GM12892 (cell line): Measurements from ENCODE around the gene ATP6V0A4.

ENCODE experiments used
- POLR2A ChIP-seq: IDR thresholded peaks from 2 replicates; pipeline ENCODE4 v1.6.1; 2011; ENCODE audit warnings: low read depth, low read length, control low read depth
- POLR2AphosphoS5 ChIP-seq: IDR thresholded peaks from 2 replicates; pipeline ENCODE4 v1.6.1; 2011; ENCODE audit warnings: low read depth, low read length, control low read depth
- TAF1 ChIP-seq: IDR thresholded peaks from 2 replicates; pipeline ENCODE4 v1.6.1; 2011; ENCODE audit warnings: low read depth, mild to moderate bottlenecking, control low read depth, low read length, borderline replicate concordance

GRCh38 chr7:138825049-138825721, 27.2 kb upstream of the ATP6V0A4 start:
- TF ChIP-seq POLR2AphosphoS5 (no peak), POLR2A (no peak), TAF1 (no peak)
